CD14-positive monocyte (primary cell): Measurements from ENCODE around the gene KLF14. TPM values are rescaled to one million over a fixed set of nuclear protein-coding genes. Genes with fewer than 3 reads are reported as not detected.

Source experiments
- DNase-seq, 3 donors: peaks; one replicate each; pipeline ENCODE4 v3.0.0-alpha.2; 2011 to 2022
- H2AFZ ChIP-seq: 2 replicates; pipeline ENCODE4 v1.6.0; 2012; ENCODE audit warnings: mild to moderate bottlenecking, low read depth, low read length, inconsistent platforms; ENCODE audit not compliant: insufficient read depth, poor library complexity, severe bottlenecking
- H3K27ac ChIP-seq, 2 donors: 1 replicate in 1 of 2; 2 replicates in 1 of 2; pipeline ENCODE4 v1.5.1; 2012 to 2013; ENCODE audit warnings: low read length in 2 of 2, control low read depth in 1 of 2, inconsistent platforms in 1 of 2, low read depth in 1 of 2, mild to moderate bottlenecking in 1 of 2
- H3K27me3 ChIP-seq, 2 donors: one replicate each; pipeline versions ENCODE4 v1.6.0 to v1.6.1; 2011 to 2013; ENCODE audit warnings: low read length in 2 of 2; ENCODE audit not compliant: control insufficient read depth in 2 of 2, insufficient read depth in 2 of 2
- H3K36me3 ChIP-seq, 2 donors: replicated peaks in 1 of 2; 1 replicate in 1 of 2; 2 replicates in 1 of 2; pipeline versions ENCODE4 v1.5.1 to v1.6.1; 2012 to 2013; ENCODE audit warnings: low read length in 2 of 2, control low read depth in 1 of 2, inconsistent platforms in 1 of 2, mild to moderate bottlenecking in 1 of 2; ENCODE audit not compliant: insufficient read depth in 2 of 2, control insufficient read depth in 1 of 2
- H3K4me1 ChIP-seq, 2 donors: 1 replicate in 1 of 2; 2 replicates in 1 of 2; pipeline versions ENCODE4 v1.5.1 to v1.6.1; 2012 to 2013; ENCODE audit warnings: low read length in 2 of 2, control low read depth in 1 of 2, inconsistent platforms in 1 of 2, mild to moderate bottlenecking in 1 of 2, moderate library complexity in 1 of 2; ENCODE audit not compliant: insufficient read depth in 2 of 2, control insufficient read depth in 1 of 2
- H3K4me2 ChIP-seq: replicated peaks from 2 replicates; pipeline ENCODE3; 2012; ENCODE audit warnings: low read length, moderate library complexity, mild to moderate bottlenecking; ENCODE audit not compliant: poor library complexity, severe bottlenecking; ENCODE audit errors: extremely low read depth
- H3K4me3 ChIP-seq, 3 experiments: fragments of 200-600 bp in 1 of 3; sonication (generic) in 1 of 3; replicated peaks in 1 of 3; 1 replicate in 2 of 3; 2 replicates in 1 of 3; pipeline ENCODE4 v1.5.1; 2011 to 2013; ENCODE audit warnings: low read length in 3 of 3, mild to moderate bottlenecking in 3 of 3, control low read depth in 2 of 3, low read depth in 2 of 3, inconsistent platforms in 1 of 3, moderate library complexity in 1 of 3
- H3K79me2 ChIP-seq: 2 replicates; pipeline ENCODE4 v1.6.0; 2012; ENCODE audit warnings: mild to moderate bottlenecking, control low read depth, inconsistent platforms, low read length, moderate library complexity; ENCODE audit not compliant: insufficient read depth
- H3K9ac ChIP-seq: 2 replicates; pipeline ENCODE4 v1.6.0; 2017; ENCODE audit warnings: low read length, mild to moderate bottlenecking; ENCODE audit not compliant: insufficient read depth, poor library complexity, severe bottlenecking
- H3K9me3 ChIP-seq, 2 donors: replicated peaks in 1 of 2; 1 replicate in 1 of 2; 2 replicates in 1 of 2; pipeline versions ENCODE4 v1.5.1 to v1.6.1; 2012 to 2013; ENCODE audit warnings: low read length in 2 of 2, control low read depth in 1 of 2; ENCODE audit not compliant: control insufficient read depth in 1 of 2, insufficient read depth in 1 of 2
- H4K20me1 ChIP-seq: 2 replicates; pipeline ENCODE4 v1.6.0; 2012; ENCODE audit warnings: mild to moderate bottlenecking, low read length, control low read depth, moderate library complexity; ENCODE audit not compliant: insufficient read depth
- H3K27ac Mint-ChIP-seq, 7 donors: one replicate each; pipeline ENCODE4 v1.8.0; 2020; ENCODE audit warnings: mild to moderate bottlenecking in 7 of 7, mixed read lengths in 7 of 7, moderate library complexity in 6 of 7, inconsistent platforms in 2 of 7
- H3K27me3 Mint-ChIP-seq, 3 donors: one replicate each; pipeline ENCODE4 v1.8.0; 2021 to 2022; ENCODE audit warnings: low read depth in 3 of 3, mild to moderate bottlenecking in 3 of 3, mixed read lengths in 3 of 3, moderate library complexity in 3 of 3, inconsistent platforms in 1 of 3
- H3K36me3 Mint-ChIP-seq, 2 donors: one replicate each; pipeline ENCODE4 v1.8.0; 2020; ENCODE audit warnings: mixed read lengths in 2 of 2, inconsistent platforms in 1 of 2, mild to moderate bottlenecking in 1 of 2
- H3K4me1 Mint-ChIP-seq: one replicate; pipeline ENCODE4 v1.8.0; 2020; ENCODE audit warnings: mild to moderate bottlenecking, mixed read lengths
- H3K4me3 Mint-ChIP-seq, 2 donors: one replicate each; pipeline ENCODE4 v1.8.0; 2020; ENCODE audit warnings: mild to moderate bottlenecking in 2 of 2, mixed read lengths in 2 of 2, moderate library complexity in 1 of 2
- H3K9me3 Mint-ChIP-seq, 7 donors: one replicate each; pipeline ENCODE4 v1.8.0; 2020 to 2022; ENCODE audit warnings: mixed read lengths in 7 of 7, mild to moderate bottlenecking in 6 of 7, moderate library complexity in 6 of 7, inconsistent platforms in 2 of 7
- WGBS: methylation state at CpG from one replicate; pipeline ENCODE4 v1.1.5; 2013; ENCODE audit warnings: missing lambda C conversion rate; ENCODE audit not compliant: insufficient coverage; 5-methylcytosine and 5-hydroxymethylcytosine counted together
- intact Hi-C, 2 donors: fragments of 100-400 bp; cut with micrococcal nuclease; formaldehyde crosslinking; loops; one replicate each; pipeline versions ENCODE4 v1.15.0 to v1.15.1; 2023
- polyA plus RNA-seq, 3 donors: library from polyadenylated mRNA; depleted of rRNA in 1 of 3; unstranded in 2 of 3; stranded (reverse) in 1 of 3; fragments of 300-500 nt in 2 of 3; fragments of >200 nt in 1 of 3; fragmentation: Illumina TruSeq in 2 of 3; gene quantifications; 1 replicate in 2 of 3; 2 replicates in 1 of 3; pipeline ENCODE4 v1.2.3, GENCODE V29; 2012 to 2021
- TF ChIP-seq, protein P1 (sequence below): fragments of 200-600 bp; IDR thresholded peaks from one replicate; pipeline ENCODE4 v1.8.0; 2022; ENCODE audit warnings: antibody characterized with exemption, mild to moderate bottlenecking

The KLF14 gene
- polyA plus RNA-seq, 3 donors = 0.09 TPM; not detected in 2

- H3K4me1 ChIP-seq = peaks cover 0 to 6% of the 10 kb centered on the region in 2 donors
- no peaks in the 10 kb centered on the region for H3K36me3 ChIP-seq
- no peak overlapping the region for H3K4me3 Mint-ChIP-seq
- no peaks in the 10 kb centered on the region for H3K27me3 ChIP-seq
- WGBS = no CpG with 5 or more reads among the region's 1 CpG
- H3K4me1 Mint-ChIP-seq = peaks cover 14% of the 10 kb centered on the region
- peak overlapping the region in 1 of 7 donors; percentile 30 for H3K27ac Mint-ChIP-seq
- no peaks in the 10 kb centered on the region for H3K9me3 ChIP-seq
- H3K27me3 Mint-ChIP-seq = peaks cover 3 to 4% (median 3%) of the 10 kb centered on the region in 3 donors
- H3K4me2 ChIP-seq = no peak overlapping the region
- TF ChIP-seq, protein P1, sequence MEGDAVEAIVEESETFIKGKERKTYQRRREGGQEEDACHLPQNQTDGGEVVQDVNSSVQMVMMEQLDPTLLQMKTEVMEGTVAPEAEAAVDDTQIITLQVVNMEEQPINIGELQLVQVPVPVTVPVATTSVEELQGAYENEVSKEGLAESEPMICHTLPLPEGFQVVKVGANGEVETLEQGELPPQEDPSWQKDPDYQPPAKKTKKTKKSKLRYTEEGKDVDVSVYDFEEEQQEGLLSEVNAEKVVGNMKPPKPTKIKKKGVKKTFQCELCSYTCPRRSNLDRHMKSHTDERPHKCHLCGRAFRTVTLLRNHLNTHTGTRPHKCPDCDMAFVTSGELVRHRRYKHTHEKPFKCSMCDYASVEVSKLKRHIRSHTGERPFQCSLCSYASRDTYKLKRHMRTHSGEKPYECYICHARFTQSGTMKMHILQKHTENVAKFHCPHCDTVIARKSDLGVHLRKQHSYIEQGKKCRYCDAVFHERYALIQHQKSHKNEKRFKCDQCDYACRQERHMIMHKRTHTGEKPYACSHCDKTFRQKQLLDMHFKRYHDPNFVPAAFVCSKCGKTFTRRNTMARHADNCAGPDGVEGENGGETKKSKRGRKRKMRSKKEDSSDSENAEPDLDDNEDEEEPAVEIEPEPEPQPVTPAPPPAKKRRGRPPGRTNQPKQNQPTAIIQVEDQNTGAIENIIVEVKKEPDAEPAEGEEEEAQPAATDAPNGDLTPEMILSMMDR = no peak
- no peaks in the 10 kb centered on the region for H3K79me2 ChIP-seq
- no peak overlapping the region for H3K9ac ChIP-seq
- DNase-seq = peak; percentile 6 to 42 (median 10)
- no peaks in the 10 kb centered on the region for H3K36me3 Mint-ChIP-seq
- H3K9me3 Mint-ChIP-seq = peaks cover 0 to 11% (median 3%) of the 10 kb centered on the region in 7 donors
- intact Hi-C loops = no loop called here
- H4K20me1 ChIP-seq = no peaks in the 10 kb centered on the region
- H3K27ac ChIP-seq = no peak overlapping the region
- H3K4me3 ChIP-seq = no peak overlapping the region
- H2AFZ ChIP-seq = no peak overlapping the region
Measured at GRCh38 chr7:130703851-130704250, 30.2 kb downstream of the KLF14 start.

- no peaks in the 10 kb centered on the region for H3K27me3 ChIP-seq
- H3K4me2 ChIP-seq = no peak overlapping the region
- no peaks in the 10 kb centered on the region for H3K9me3 ChIP-seq
- Mint-ChIP-seq H3K4me3 (no peak overlapping the region), H3K4me1 (peaks cover 14% of the 10 kb centered on the region), H3K36me3 (no peaks in the 10 kb centered on the region), H3K27me3 (peaks cover 0 to 3% (median 2%) of the 10 kb centered on the region in 3 donors), H3K9me3 (peaks cover 0 to 9% (median 3%) of the 10 kb centered on the region in 7 donors), H3K27ac (no peak overlapping the region)
- H3K4me3 ChIP-seq = no peak overlapping the region
- no peak for DNase-seq
- no peaks in the 10 kb centered on the region for H3K79me2 ChIP-seq
- H3K36me3 ChIP-seq = no peaks in the 10 kb centered on the region
- H4K20me1 ChIP-seq = no peaks in the 10 kb centered on the region
- TF ChIP-seq, protein P1 = no peak
- WGBS = no CpG with 5 or more reads among the region's 2 CpGs
- H3K4me1 ChIP-seq = peaks cover 0 to 6% of the 10 kb centered on the region in 2 donors
- no peak overlapping the region for H3K9ac ChIP-seq
- intact Hi-C loops = no loop called here
- H2AFZ ChIP-seq = no peak overlapping the region
- no peak overlapping the region for H3K27ac ChIP-seq
Measured at GRCh38 chr7:130701650-130702049, 32.4 kb downstream of the KLF14 start.
